Psoas muscle (tissue), 8 donors: Measurements from ENCODE around the gene HCRTR1. TPM values are rescaled to one million over a fixed set of nuclear protein-coding genes. Genes with fewer than 3 reads are reported as not detected.

Experiments used
- ATAC-seq, 4 donors: fragments of 200-7000 bp; cut with Tn5 transposase; one replicate each; pipeline ENCODE4 v1.9.1; 2020; ENCODE audit warnings: moderate library complexity in 3 of 4, mild to moderate bottlenecking in 2 of 4
- DNase-seq, 2 donors: peaks; one replicate each; pipeline ENCODE4 v3.0.0-alpha.2; 2020
- H3K27ac ChIP-seq: fragments of 200-600 bp; one replicate; pipeline ENCODE4 v1.8.0; 2022
- H3K27me3 ChIP-seq, 3 donors: fragments of 200-600 bp in 1 of 3; one replicate each; pipeline versions ENCODE4 v1.6.1 to v1.8.0; 2013 to 2022; ENCODE audit warnings: low read length in 2 of 3, mild to moderate bottlenecking in 2 of 3, moderate library complexity in 1 of 3; ENCODE audit not compliant: insufficient read depth in 3 of 3
- H3K36me3 ChIP-seq, 2 donors: fragments of 200-600 bp in 1 of 2; one replicate each; pipeline versions ENCODE4 v1.6.1 to v1.8.0; 2013 to 2022; ENCODE audit warnings: low read depth in 1 of 2, mild to moderate bottlenecking in 1 of 2, moderate library complexity in 1 of 2; ENCODE audit not compliant: insufficient read depth in 1 of 2
- H3K4me1 ChIP-seq: fragments of 200-600 bp; one replicate; pipeline ENCODE4 v1.8.0; 2022
- H3K4me3 ChIP-seq: fragments of 200-600 bp; one replicate; pipeline ENCODE4 v1.8.0; 2022; ENCODE audit warnings: mild to moderate bottlenecking
- H3K9me3 ChIP-seq: fragments of 200-600 bp; one replicate; pipeline ENCODE4 v1.8.0; 2022
- CTCF ChIP-seq: fragments of 200-600 bp; IDR thresholded peaks from one replicate; pipeline ENCODE4 v1.8.0; 2022; ENCODE audit warnings: antibody characterized with exemption
- whole genome bisulfite sequencing, 3 donors: extraction: QIAGEN DNeasy Blood & Tissue Kit; methylation state at CpG; one replicate each; pipeline versions ENCODE4 v1.1.6 to v1.1.7; 2013; 5-methylcytosine and 5-hydroxymethylcytosine counted together
- intact Hi-C, 2 donors: fragments of 100-400 bp; cut with DNase I; formaldehyde crosslinking; loops; one replicate each; pipeline versions ENCODE4 v1.11.0 to v1.14.2; 2022
- polyA plus RNA-seq, 3 donors: library from polyadenylated mRNA; stranded (reverse); fragments of 200-250 nt; gene quantifications; one replicate each; pipeline ENCODE4 v1.2.3, GENCODE V29; 2013
- total RNA-seq, 4 donors: library from RNA; stranded (reverse); fragmentation: NEBNext Ultra II Directional in 2 of 4; extraction: Animal tissue kit (Norgen Biotek cat#: 25700) in 2 of 4; gene quantifications; one replicate each; pipeline versions ENCODE4 v1.2.1 to v1.2.4, GENCODE V29; 2021 to 2023
- donor health status: healthy with polysubstance abuse.
- donor health status: DM: no; HTN: no; CAD: no; lungs with moderate emphysema.
- donor health status: Bipolar disorder and iron deficiency.
- donor health status: healthy.
- donor health status: DM: yes; HTN: yes; CAD: no.
- donor health status: DM: no; HTN: no; CAD: no.
- donor health status: DM: no; HTN: no; CAD: no.
- donor health status: DM: yes; HTN: yes; CAD: no.

The HCRTR1 gene
- total and polyA plus RNA-seq, 7 donors: 0.12 to 1.2 (median 0.34) TPM; not detected in 1

- H3K27ac ChIP-seq: no peak overlapping the region
- peak; percentile 32 to 77 (median 60) for ATAC-seq
These were observed 642 bp downstream of the HCRTR1 start for GRCh38 chr1:31617916-31618746.

GRCh38 chr1:31618916-31619846, 1.7 kb downstream of the HCRTR1 start:
- H3K27ac ChIP-seq: no peak overlapping the region
- H3K9me3 ChIP-seq: no peaks in the 10 kb centered on the region
- H3K27me3 ChIP-seq: peaks cover 0 to 24% (median 7%) of the 10 kb centered on the region in 3 donors
- ATAC-seq (peak in 2 of 4 donors; percentile 22 to 43), DNase-seq (no peak)
- H3K4me1 ChIP-seq: no peaks in the 10 kb centered on the region
- no peaks in the 10 kb centered on the region for H3K36me3 ChIP-seq
- intact Hi-C loops: no loop called here
- no peak for TF ChIP-seq CTCF
- 71 to 81% (median 71%) methylated on average over 23 of the region's 23 CpGs for WGBS, 3 donors
- H3K4me3 ChIP-seq: no peak overlapping the region

More at GRCh38 chr1:31617916-31618746, 642 bp downstream of the HCRTR1 start:
- intact Hi-C loops: no loop called here
- Histone ChIP-seq H3K27me3 (peaks cover 0 to 24% (median 7%) of the 10 kb centered on the region in 3 donors), H3K36me3 (no peaks in the 10 kb centered on the region), H3K9me3 (no peaks in the 10 kb centered on the region), H3K4me3 (peak overlapping the region; percentile 71), H3K4me1 (no peaks in the 10 kb centered on the region)
- TF ChIP-seq CTCF: peak; percentile 67
- 10 to 14% (median 11%) methylated on average over 45 to 55 of the region's 56 CpGs for WGBS, 3 donors
- DNase-seq: peak; percentile 43 to 66

GRCh38 chr1:31620631-31621497, 3.4 kb downstream of the HCRTR1 start:
- intact Hi-C loops: no loop called here
- no peak for TF ChIP-seq CTCF
- H3K36me3 ChIP-seq: no peaks in the 10 kb centered on the region
- WGBS, 3 donors: 89 to 92% (median 91%) methylated on average over 20 of the region's 20 CpGs
- ATAC-seq (no peak), DNase-seq (no peak)
- H3K27ac ChIP-seq: no peak overlapping the region
- H3K9me3 ChIP-seq: no peaks in the 10 kb centered on the region
- H3K27me3 ChIP-seq: peaks cover 0 to 24% (median 7%) of the 10 kb centered on the region in 3 donors
- H3K4me1 ChIP-seq: peaks cover under 1% of the 10 kb centered on the region
- H3K4me3 ChIP-seq: no peak overlapping the region

DNA sequence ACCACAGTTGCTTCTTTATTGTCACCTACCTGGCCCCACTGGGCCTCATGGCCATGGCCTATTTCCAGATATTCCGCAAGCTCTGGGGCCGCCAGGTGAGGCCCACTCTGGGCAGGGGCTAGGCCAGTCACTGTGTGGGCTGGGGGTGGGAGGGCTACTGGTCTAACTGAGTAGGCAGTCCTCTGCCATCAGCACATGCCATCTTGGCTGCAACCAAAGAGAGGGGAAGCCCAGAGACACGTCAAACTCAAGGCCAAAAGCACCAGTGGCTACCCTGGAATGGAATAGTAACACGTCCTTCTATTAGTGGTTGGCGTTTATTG, 4.0 kb downstream of the HCRTR1 start:
- H3K4me3 ChIP-seq: no peak overlapping the region
- no peak for ATAC-seq
- no peaks in the 10 kb centered on the region for H3K36me3 ChIP-seq
- TF ChIP-seq CTCF: no peak
- no peaks in the 10 kb centered on the region for H3K9me3 ChIP-seq
- DNase-seq: no peak
- H3K4me1 ChIP-seq: peaks cover 6% of the 10 kb centered on the region
- H3K27ac ChIP-seq: no peak overlapping the region
- intact Hi-C loops: no loop called here
- WGBS, 3 donors: 90 to 94% (median 92%) methylated on average over 5 of the region's 5 CpGs
- H3K27me3 ChIP-seq: peaks cover 0 to 23% (median 5%) of the 10 kb centered on the region in 3 donors
